Fibroblast of mammary gland (primary cell): Measurements from ENCODE around the gene FSTL5.

ENCODE experiments used
- DNase-seq: peaks from one replicate; pipeline ENCODE4 v3.0.0-alpha.2; 2010; ENCODE audit warnings: low read depth
- H3K4me3 ChIP-seq: 2 replicates; pipeline ENCODE4 v1.5.1; 2011; ENCODE audit warnings: low read depth, mild to moderate bottlenecking, low read length, moderate library complexity; ENCODE audit not compliant: control insufficient read depth
- TF ChIP-seq, protein P1 (sequence below): conservative IDR thresholded peaks from 2 replicates; pipeline ENCODE4 v1.5.1; 2011; ENCODE audit warnings: low read depth, low read length, inconsistent platforms; ENCODE audit not compliant: control insufficient read depth, insufficient read depth

FSTL5 gene

DNA sequence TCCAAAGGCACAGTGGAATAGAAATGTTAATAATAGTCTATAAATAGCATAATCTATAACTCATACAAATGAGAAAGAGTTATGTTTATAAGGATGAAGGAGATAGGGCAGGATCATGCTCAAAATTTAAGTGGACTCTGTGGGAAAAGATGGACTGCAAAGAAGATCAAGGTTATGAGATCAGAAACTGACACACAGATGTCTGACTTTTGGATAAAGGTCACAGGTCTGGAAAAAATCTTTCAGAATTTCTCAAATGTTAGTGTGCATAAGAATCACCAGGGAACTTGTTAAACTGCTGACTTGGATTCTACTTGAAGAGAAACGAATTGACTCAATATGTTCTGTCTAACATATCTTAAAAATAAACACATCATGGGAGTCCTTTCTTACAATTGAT lies 104.1 kb downstream of the FSTL5 start:
- TF ChIP-seq, protein P1, sequence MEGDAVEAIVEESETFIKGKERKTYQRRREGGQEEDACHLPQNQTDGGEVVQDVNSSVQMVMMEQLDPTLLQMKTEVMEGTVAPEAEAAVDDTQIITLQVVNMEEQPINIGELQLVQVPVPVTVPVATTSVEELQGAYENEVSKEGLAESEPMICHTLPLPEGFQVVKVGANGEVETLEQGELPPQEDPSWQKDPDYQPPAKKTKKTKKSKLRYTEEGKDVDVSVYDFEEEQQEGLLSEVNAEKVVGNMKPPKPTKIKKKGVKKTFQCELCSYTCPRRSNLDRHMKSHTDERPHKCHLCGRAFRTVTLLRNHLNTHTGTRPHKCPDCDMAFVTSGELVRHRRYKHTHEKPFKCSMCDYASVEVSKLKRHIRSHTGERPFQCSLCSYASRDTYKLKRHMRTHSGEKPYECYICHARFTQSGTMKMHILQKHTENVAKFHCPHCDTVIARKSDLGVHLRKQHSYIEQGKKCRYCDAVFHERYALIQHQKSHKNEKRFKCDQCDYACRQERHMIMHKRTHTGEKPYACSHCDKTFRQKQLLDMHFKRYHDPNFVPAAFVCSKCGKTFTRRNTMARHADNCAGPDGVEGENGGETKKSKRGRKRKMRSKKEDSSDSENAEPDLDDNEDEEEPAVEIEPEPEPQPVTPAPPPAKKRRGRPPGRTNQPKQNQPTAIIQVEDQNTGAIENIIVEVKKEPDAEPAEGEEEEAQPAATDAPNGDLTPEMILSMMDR: no peak
- no peak overlapping the region for H3K4me3 ChIP-seq
- DNase-seq: no peak

DNA sequence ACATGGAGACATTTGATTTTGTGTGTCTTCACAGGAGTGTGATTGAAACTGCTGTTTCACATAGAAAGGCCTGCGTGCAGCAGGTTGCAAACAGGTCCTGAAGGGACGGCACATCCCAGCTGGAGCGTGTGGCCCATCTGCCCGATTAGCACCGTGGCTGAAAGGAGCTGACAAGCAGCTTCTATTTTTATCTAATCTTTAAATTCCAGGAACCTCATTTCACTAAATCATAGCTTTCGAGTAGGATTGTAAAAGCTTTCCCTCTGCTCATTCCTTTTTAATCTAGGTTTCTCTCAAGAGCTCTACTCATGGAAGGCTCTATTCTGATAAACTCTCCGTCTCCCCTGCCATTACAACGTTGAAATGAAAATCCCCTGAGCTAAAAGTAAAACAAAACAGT lies 106.8 kb downstream of the FSTL5 start:
- TF ChIP-seq, protein P1: no peak
- H3K4me3 ChIP-seq: no peak overlapping the region
- DNase-seq: no peak

DNA sequence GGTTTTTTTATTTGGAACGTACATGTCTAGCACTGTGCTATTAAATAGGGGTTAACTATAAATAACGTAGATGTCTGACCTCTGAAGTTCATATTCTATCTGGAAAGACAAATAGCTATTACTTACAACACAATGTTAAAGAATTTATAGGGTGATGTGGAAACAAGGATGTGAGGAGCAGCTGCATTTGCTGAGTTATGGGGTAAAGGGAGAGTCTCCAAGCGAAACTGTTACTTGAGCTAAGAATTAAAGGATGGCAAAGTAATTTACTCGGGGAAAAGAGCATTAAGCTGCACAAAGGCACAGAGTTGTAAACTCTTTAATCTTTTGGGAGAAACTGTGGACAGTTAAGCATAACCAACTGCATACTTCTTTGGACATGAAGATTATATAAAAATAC lies 117.7 kb downstream of the FSTL5 start:
- TF ChIP-seq, protein P1: no peak
- no peak for DNase-seq
- no peak overlapping the region for H3K4me3 ChIP-seq

DNA sequence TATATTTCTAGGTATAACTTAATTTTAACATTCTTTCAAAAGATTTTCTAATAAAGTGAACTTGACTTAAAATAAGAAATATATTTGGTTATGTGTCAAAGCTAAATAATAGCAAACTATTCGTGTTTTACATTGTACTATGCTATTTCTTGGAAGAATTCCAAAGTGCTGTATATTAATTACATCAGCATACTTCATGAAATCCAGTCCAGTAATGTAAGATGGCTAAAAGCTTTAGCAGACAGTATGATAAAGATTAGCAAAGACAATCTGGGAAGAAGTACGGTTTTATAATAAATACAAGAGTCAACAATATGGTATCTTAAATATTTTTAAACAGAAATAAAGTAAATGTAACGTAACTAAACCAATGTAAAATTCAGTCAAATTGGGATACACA lies 125.7 kb downstream of the FSTL5 start:
- H3K4me3 ChIP-seq: no peak overlapping the region
- TF ChIP-seq, protein P1: no peak
- no peak for DNase-seq

DNA sequence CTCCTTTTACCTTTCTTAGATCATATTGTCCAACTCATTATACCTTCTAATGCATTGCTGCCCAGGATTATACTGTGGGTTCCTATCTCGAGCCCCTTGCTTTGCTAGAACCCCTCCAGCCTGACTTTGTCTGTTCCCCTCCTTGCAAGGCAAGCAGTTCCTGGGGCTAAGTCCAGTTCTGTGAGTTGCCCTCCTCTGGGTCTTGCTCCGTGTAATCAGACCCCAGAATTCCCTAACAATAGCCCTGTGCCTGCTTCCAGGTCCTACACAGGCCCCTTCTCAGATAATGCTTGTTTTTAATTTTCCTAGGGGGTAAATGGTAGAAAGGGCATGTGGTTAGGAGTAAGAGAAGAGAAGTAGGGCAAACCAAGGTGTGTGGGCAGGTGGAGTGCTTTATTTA lies 145.9 kb downstream of the FSTL5 start:
- TF ChIP-seq, protein P1: no peak
- no peak for DNase-seq
- no peak overlapping the region for H3K4me3 ChIP-seq

DNA sequence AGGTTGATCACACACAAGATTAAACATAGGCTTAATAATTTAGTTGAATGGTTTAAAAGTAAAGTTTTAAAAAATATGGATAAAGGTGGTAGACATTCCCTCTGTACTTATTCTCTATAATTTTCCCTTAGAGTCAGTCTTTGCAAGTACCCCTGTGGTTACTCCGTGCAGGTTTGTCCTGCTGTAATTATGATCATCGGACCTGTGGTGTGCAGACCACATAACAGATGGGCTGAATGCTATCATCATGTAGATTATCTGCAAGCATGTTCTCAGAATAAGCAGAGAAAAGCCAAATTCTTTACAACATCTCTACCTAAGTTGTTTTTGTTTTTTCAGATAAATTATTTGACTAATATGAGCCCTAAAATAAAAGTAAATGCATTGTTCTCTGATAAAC lies 146.8 kb downstream of the FSTL5 start:
- no peak overlapping the region for H3K4me3 ChIP-seq
- DNase-seq: no peak
- TF ChIP-seq, protein P1: no peak

DNA sequence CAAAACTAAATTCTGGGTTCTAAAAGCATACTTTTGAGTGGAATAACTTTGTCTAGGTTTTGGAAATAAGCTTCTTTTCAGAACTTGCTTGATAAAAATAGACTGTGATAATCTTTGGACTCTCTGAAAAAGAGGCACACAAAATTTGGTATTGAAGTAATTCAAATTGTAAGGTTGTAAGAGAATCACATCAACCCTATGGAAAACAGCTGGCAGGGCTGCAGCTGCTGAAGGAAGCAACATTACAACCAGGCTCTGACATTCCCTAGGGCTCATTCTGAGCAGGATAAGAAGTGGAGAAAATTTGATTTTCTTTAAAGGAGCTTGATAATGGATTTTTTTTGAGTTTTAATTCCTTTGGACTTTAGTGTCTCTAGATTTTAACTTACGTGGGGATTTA lies 147.6 kb downstream of the FSTL5 start:
- TF ChIP-seq, protein P1: no peak
- no peak for DNase-seq

More for the DNA sequence above, 147.6 kb downstream of the FSTL5 start:
- H3K4me3 ChIP-seq: no peak overlapping the region
